ENCODE results near the gene ALKBH7. TPM values are rescaled to one million over a fixed set of nuclear protein-coding genes. Genes with fewer than 3 reads are reported as not detected.
"Not testable (repeated sequence)": the region's sequence is repeated elsewhere in the genome, so short reads cannot be mapped to it uniquely, and the experiment has no call there.

ALKBH7 gene
- total RNA-seq, 3 donors from 2014 or later: 68.3 to 101 (median 76.7) TPM

GRCh38 chr19:6352381-6353165 is 20.0 kb upstream of the ALKBH7 start:
- H3K36me3 ChIP-seq: no peaks in the 10 kb centered on the region
- no peak overlapping the region for H3K4me3 ChIP-seq
- TF ChIP-seq POLR2AphosphoS5 (IDR thresholded peaks at IDR 0.05): no peak
- no peak for TF ChIP-seq CTCF (IDR thresholded peaks at IDR 0.05)
- TF ChIP-seq POLR2A (IDR thresholded peaks at IDR 0.05): no peak
- H3K9me3 ChIP-seq: no peaks in the 10 kb centered on the region
- H3K27ac ChIP-seq: no peak overlapping the region
- intact Hi-C loops (cut with DNase I; ENCODE audit: low total_unique reads): no loop called here
- H3K27me3 ChIP-seq: no peaks in the 10 kb centered on the region
- DNase-seq (ENCODE audit: low spot score in 2 of 2): no peak
- H3K4me1 ChIP-seq: no peaks in the 10 kb centered on the region

- Histone ChIP-seq H3K36me3 (no peaks in the 10 kb centered on the region), H3K9me3 (no peaks in the 10 kb centered on the region), H3K4me3 (no peak overlapping the region), H3K27me3 (no peaks in the 10 kb centered on the region), H3K27ac (no peak overlapping the region), H3K4me1 (no peaks in the 10 kb centered on the region)
- DNase-seq (ENCODE audit: low spot score in 2 of 2): no peak
- intact Hi-C loops (cut with DNase I; ENCODE audit: low total_unique reads): no loop called here
- TF ChIP-seq CTCF (IDR thresholded peaks at IDR 0.05) (peak in 1 of 3 donors; percentile 23), POLR2A (IDR thresholded peaks at IDR 0.05) (no peak)
Measured at GRCh38 chr19:6354098-6354674, 18.4 kb upstream of the ALKBH7 start.

GRCh38 chr19:6355321-6356040 is 17.1 kb upstream of the ALKBH7 start:
- H3K4me1 ChIP-seq; H3K9me3 ChIP-seq; H3K27ac ChIP-seq; H3K36me3 ChIP-seq; H3K4me3 ChIP-seq; H3K27me3 ChIP-seq; intact Hi-C loops (cut with DNase I; ENCODE audit: low total_unique reads); DNase-seq (ENCODE audit: low spot score in 2 of 2): not testable (repeated sequence)

- intact Hi-C loops (cut with DNase I; ENCODE audit: low total_unique reads): no loop called here
- H3K27ac ChIP-seq: no peak overlapping the region
Measured at GRCh38 chr19:6357174-6357573, 15.4 kb upstream of the ALKBH7 start.

GRCh38 chr19:6358003-6358402 is 14.6 kb upstream of the ALKBH7 start:
- intact Hi-C loops (cut with DNase I; ENCODE audit: low total_unique reads): no loop called here
- Histone ChIP-seq H3K36me3 (no peaks in the 10 kb centered on the region), H3K4me3 (no peak overlapping the region), H3K27me3 (no peaks in the 10 kb centered on the region), H3K9me3 (no peaks in the 10 kb centered on the region), H3K4me1 (peaks cover 0 to 5% of the 10 kb centered on the region in 2 donors), H3K27ac (peak overlapping the region; percentile 19 to 40)
- TF ChIP-seq CTCF (IDR thresholded peaks at IDR 0.05): no peak
- no peak for TF ChIP-seq POLR2AphosphoS5 (IDR thresholded peaks at IDR 0.05)
- no peak for TF ChIP-seq POLR2A (IDR thresholded peaks at IDR 0.05)
- DNase-seq (ENCODE audit: low spot score in 2 of 2): no peak

More at GRCh38 chr19:6357174-6357573, 15.4 kb upstream of the ALKBH7 start:
- Histone ChIP-seq H3K4me3 (no peak overlapping the region), H3K9me3 (no peaks in the 10 kb centered on the region), H3K27me3 (no peaks in the 10 kb centered on the region), H3K4me1 (peaks cover 0 to 2% of the 10 kb centered on the region in 2 donors), H3K36me3 (no peaks in the 10 kb centered on the region)
- DNase-seq (ENCODE audit: low spot score in 2 of 2): no peak
- TF ChIP-seq CTCF (IDR thresholded peaks at IDR 0.05) (no peak), POLR2A (IDR thresholded peaks at IDR 0.05) (no peak), POLR2AphosphoS5 (IDR thresholded peaks at IDR 0.05) (no peak)

All from breast epithelium (tissue), 4 donors.